Activated CD8-positive, alpha-beta memory T cell treated with anti-CD3 and anti-CD28 coated beads, Interleukin-2, amount 50 U/mL, for 24 hours (primary cell): Measurements from ENCODE around the gene SPDYE3.
"Not testable (repeated sequence)": the region's sequence is repeated elsewhere in the genome, so short reads cannot be mapped to it uniquely, and the experiment has no call there.

Experiments used
- DNase-seq: peaks from one replicate; pipeline ENCODE4 v3.0.0-alpha.2; 2020; ENCODE audit errors: extremely low read depth

SPDYE3 gene

GRCh38 chr7:100349757-100350156 lies 42.3 kb downstream of the SPDYE3 start:
- DNase-seq: no peak

DNA sequence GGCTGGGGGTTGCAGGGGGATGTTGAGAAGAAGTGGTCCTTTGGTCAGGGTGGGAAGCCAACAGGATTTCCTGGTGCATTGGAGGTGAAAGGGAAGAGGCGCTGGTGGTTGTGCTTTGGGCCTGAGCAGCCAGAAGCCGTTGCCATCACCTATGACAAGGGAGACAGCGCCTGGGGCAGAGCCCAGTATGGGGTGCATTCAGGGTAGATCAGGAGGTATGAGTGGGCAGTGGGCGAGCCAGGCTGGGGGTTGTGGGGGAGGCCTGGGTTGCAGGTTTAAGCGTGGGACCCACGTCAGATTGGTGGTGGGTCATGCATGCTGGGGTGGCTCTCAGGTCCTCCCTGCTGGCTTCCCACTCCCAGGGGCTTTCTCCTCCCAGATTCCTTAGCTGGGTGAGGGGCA lies 44.2 kb downstream of the SPDYE3 start:
- no peak for DNase-seq

DNA sequence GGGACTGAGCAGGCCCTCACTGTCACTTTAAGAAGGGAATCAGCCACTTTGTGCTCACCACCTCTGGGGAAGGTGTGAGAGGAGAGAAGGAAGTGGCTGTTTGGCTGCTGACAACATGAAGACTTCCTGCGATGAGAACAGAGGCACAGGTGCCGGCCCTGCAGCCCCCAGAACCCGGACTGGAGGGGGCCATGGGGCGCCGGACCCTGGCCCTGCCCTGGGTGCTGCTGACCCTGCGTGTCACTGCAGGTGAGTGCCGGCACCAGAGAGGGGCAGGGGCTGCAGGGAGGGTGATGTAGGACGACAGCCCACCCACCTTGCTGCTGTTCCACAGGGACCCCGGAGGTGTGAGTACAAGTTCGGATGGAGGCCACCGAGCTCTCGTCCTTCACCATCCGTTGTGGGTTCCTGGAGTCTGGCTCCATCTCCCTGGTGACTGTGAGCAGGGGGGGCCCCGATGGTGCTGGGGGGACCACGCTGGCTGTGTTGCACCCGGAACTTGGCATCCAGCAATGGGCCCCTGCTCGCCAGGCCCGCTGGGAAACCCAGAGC lies 44.8 kb downstream of the SPDYE3 start:
- not testable (repeated sequence) for DNase-seq

DNA sequence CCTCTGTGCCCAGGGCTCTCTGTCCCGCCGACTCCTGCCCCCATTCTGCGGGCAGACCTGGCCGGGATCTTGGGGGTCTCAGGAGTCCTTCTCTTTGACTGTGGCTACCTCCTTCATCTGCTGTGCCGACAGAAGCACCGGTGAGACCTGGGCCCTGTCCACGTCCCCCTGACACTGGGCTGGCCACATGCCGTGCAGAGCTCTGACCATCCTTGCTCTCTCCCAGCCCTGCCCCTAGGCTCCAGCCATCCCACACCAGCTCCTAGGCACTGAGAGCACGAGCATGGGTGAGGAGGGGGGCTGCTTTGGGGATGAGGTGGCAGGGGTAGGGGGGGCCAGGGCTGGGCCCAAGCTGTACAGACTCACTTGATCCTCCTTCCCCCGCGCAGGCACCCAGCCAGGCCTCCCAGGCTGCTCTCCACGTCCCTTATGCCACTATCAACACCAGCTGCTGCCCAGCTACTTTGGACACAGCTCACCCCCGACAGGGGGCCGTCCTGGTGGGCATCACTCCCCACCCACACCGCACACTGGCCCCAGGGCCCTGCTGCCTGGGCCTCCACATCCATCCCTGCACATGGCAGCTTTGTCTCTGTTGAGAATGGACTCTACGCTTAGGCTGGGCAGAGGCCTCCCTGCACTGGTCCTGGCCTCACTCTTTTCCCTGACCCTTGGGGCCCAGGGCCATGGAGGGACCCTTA lies 45.6 kb downstream of the SPDYE3 start:
- no peak for DNase-seq

DNA sequence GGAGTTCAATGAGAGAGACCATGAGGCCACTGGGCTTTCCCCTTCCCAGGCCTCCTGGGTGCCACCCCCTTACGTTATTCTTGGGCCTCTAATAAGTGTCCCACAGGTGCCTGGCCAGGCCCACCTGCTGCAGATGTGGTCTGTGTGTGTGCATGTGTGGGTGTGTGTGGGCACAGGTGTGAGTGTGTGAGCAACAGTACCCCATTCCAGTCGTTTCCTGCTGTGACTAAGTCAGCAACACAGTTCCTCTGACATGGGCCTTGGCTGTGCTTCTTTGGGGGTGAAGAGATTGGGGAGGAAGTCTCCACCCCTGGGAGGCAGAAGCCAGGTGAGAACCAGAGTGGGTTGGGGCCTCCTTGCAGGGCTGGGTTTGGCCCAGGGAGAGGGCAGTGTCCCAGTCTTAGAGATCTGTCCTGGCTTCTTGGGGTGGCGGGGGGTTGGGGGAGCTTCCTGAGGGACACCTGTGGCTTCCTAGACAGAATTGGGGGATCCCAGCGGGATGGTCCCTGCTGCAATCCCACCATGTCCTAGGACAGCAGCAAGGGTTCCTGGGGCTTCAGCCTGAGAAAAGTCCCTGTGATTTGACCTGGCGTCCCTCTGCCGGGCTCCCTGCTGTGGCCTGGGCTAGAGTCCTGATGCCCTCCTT lies 46.3 kb downstream of the SPDYE3 start:
- no peak for DNase-seq

GRCh38 chr7:100356416-100357068 lies 49.0 kb downstream of the SPDYE3 start:
- no peak for DNase-seq

DNA sequence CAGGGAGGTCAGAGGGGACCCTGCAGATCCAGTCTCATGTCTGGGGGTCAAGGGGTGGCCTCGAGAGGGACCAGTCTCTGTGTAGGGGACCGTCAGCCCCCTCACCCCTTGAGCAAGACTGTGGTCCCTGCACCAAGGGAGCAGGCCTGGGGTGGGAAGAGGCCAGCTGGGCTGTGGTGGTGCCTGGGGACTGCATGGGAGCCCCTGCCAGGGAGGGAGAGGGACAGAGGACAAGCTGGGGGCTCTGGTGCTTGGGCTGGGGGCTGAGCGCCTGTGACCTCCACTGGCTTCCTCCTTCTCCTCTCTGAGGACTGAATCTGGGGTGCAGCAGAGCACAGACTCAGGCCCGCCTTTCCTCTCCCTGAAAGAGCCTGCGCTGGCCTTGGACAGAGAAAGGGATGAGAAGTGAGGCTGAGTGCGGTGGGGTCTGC lies 49.6 kb downstream of the SPDYE3 start:
- DNase-seq: no peak

DNA sequence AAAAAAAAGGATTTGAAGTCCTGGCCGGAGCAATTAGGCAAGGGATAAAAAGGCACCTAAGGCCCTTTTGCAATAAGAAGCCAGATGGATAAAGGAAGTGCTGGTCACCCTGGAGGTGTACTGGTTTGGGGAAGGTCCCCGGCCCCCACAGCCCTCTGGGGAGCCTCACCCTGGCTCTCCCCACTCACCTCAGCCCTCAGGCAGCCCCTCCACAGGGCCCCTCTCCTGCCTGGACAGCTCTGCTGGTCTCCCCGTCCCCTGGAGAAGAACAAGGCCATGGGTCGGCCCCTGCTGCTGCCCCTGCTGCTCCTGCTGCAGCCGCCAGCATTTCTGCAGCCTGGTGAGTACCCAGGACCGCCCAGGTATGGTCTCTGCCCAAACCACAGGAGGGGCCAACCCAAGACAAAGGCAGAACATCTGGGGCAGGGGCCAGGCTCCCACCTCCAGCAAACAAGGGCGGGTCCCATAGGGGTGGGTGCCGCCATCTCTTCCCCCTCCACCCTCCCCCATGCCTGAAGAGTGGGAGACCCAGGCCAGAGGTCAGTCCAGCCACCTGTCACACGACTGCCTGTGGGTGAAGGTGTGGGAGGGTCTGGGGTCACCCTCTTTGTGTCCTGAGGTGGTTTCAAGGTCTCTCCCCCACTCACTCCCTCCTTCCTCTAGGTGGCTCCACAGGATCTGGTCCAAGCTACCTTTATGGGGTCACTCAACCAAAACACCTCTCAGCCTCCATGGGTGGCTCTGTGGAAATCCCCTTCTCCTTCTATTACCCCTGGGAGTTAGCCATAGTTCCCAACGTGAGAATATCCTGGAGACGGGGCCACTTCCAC lies 50.7 kb downstream of the SPDYE3 start, which contains the start of gene PILRB:
Gene PILRB, plus strand, starts transcription at position 91 of the 830 bp plus-strand sequence. Its CDS starts 186 bp downstream, at position 277.
- no peak for DNase-seq

DNA sequence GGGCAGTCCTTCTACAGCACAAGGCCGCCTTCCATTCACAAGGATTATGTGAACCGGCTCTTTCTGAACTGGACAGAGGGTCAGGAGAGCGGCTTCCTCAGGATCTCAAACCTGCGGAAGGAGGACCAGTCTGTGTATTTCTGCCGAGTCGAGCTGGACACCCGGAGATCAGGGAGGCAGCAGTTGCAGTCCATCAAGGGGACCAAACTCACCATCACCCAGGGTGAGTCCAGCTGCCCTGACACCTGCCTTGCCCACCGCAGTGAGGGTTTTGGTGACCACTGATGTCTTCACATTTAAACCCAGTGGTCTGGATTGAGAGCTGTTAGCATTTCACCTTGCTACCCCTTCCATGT lies 51.3 kb downstream of the SPDYE3 start:
- no peak for DNase-seq

- DNase-seq: no peak
Measured at GRCh38 chr7:100360135-100360854, 52.8 kb downstream of the SPDYE3 start.

DNA sequence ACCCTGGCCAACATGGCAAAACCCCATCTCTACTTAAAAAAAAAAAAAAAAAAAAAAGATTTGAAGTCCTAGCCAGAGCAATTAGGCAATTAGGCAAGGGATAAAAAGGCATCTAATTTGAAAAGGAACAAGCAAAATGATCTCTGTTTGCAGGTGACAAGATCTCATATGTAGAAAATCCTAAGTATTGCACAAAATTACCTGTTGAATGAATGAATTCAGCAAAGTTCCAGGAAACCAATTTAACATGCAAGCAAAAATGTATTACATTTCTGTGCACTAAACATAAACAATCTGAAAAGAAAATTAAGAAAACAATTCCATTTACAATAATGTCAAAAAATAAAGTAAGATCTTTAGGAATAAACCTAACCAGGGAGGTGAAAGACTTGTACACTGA lies 55.6 kb downstream of the SPDYE3 start:
- no peak for DNase-seq

DNA sequence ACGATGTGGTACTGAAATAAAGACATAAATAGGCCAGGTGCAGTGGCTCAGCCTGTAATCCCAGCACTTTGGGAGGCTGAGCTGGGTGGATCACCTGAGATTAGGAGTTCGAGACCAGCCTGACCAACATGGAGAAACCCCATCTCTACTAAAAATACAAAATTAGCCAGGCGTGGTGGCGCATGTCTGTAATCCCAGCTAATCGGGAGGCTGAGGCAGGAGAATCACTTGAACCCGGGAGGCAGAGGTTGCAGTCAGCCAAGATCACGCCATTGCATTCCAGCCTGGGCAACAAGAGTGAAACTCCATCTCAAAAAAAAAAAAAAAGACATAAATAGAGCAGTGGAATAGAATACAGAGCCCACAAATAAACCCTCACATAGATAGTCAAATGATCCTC lies 56.3 kb downstream of the SPDYE3 start:
- DNase-seq: not testable (repeated sequence)

DNA sequence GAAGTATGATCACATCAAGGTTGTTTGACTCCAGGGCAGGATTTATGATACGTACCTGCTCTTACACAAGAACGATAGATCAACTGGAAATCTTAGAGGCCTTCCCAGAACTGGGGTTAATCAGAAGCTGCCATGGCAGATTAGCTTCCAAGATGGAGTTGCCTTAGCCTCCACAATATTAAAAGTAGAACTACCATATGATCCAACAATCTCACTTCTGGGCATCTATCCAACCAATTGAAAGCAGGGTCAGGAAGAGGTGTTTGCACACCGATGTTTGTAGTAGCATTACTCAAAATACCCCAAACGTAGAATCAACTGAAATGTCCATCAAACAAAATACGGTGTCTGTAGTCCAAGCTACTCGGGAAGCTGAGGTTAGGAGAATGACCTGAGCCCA lies 57.0 kb downstream of the SPDYE3 start:
- no peak for DNase-seq

DNA sequence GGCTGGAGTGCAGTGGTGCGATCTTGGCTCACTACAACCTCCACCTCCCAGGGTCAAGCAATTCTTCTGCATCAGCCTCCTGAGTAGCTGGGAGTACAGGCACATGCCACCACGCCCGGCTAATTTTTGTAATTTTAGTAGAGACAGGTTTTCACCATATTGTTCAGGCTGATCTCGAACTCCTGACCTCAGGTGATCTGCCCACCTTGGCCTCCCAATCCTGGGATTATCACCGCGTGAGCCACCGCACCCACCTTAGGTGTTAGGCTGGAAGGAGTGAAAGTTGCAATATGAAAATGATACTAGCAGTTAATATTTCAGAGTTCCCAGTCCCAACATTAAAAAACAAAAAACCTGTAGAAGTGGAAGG lies 58.5 kb downstream of the SPDYE3 start:
- not testable (repeated sequence) for DNase-seq

DNA sequence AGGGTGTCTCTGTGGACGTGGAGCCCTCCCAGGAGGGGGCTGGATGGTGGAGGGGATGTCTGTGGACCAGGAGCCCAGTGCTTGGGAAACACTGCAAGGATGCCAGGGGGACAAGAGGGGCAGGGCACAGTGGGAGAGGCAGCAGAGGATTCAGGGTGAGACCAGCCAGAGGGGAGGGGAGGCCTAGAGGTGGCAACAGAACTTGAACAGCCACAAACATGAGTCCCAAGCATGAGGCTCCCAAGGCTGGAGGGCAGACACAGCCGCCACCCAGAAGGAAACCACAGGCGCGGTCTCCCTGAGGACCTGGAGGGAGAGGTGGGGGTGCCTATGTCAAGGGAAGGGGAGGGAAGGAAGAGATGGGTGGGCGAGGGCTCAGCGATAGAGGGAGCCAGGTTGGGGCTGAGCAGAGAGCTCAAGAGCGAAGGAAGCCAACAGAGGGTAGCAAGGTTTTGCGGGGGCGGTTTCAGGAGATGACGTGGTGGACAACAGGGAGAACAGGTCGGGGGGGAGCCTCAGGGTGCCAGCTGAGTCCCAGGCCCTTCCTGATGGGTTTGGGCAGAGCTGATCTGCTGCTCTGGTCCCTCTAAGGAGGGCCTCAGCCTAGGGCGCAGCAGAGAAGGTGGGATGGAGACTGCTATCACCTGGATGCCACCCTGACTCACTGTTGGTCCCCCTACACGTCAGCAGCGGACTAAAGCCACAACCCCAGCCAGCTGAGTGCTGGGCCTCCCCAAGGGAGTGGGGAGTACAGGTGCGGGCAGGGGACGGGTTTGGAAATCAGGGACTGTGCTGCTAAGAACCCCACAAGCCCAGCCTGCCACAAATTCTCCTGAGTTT lies 59.1 kb downstream of the SPDYE3 start:
- DNase-seq: no peak

DNA sequence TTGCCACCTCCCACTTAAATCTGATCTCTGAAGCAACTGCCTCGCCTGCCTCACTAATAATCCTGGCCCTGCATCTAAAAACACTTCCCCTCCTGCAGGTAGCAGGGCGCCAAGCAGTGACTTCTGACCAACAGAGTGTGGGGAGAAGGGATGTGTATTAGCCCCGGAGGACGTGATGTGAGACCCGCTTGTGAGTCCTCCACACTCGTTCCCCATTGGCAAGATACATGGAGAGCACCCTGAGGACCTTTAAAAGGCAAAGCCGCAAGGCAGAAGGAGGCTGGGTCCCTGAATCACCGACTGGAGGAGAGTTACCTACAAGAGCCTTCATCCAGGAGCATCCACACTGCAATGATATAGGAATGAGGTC lies 59.7 kb downstream of the SPDYE3 start:
- no peak for DNase-seq

DNA sequence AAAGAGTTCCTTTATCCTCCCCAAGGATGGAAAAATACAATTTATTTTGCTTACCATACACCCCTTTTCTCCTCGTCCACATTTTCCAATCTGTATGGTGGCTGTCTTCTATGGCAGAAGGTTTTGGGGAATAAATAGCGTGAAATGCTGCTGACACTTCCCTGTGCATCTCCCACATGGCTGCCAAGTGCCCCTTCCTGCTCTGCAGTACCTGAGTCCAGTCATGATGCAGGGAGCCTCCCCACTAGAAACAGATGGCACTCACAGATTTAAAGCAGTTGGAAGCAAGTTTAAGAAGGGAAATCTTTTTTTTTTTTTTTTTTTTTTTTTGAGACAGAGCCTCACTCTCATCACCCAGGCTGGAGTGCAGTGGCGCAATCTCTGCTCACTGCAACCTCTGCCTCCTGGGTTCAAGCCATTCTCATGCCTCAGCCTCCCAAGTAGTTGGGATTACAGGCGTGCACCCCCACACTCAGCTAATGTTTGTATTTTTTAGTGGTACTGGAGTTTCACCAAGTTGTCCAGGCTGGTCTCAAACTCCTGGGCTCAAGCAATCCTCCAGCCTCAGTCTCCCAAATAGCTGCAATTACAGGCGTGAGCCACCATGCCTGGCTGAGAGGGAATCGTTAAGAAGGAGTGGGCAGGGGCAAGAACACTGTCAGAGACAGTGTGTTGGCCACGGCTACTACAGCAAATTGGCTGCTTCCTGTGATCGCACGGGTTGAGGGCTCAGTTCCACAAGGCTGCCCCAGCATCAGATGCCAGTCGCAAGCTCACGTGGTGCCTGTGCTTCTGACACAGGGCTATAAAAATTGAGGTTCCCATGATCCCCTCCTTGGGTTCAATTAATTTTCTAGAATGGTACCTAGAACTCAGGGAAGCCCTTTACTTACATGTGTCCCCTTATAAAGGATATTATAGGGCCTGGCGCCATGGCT lies 60.4 kb downstream of the SPDYE3 start:
- no peak for DNase-seq

GRCh38 chr7:100369105-100369504 lies 61.6 kb downstream of the SPDYE3 start:
- DNase-seq: no peak

GRCh38 chr7:100370303-100370702 lies 62.8 kb downstream of the SPDYE3 start:
- DNase-seq: no peak
